ENCODE results near the gene NUDT22. TPM values are rescaled to one million over a fixed set of nuclear protein-coding genes. Genes with fewer than 3 reads are reported as not detected.

NUDT22 gene, protein sequence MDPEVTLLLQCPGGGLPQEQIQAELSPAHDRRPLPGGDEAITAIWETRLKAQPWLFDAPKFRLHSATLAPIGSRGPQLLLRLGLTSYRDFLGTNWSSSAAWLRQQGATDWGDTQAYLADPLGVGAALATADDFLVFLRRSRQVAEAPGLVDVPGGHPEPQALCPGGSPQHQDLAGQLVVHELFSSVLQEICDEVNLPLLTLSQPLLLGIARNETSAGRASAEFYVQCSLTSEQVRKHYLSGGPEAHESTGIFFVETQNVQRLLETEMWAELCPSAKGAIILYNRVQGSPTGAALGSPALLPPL
- total RNA-seq: 10 to 100 TPM; 83.8 to 84.1 TPM

DNA sequence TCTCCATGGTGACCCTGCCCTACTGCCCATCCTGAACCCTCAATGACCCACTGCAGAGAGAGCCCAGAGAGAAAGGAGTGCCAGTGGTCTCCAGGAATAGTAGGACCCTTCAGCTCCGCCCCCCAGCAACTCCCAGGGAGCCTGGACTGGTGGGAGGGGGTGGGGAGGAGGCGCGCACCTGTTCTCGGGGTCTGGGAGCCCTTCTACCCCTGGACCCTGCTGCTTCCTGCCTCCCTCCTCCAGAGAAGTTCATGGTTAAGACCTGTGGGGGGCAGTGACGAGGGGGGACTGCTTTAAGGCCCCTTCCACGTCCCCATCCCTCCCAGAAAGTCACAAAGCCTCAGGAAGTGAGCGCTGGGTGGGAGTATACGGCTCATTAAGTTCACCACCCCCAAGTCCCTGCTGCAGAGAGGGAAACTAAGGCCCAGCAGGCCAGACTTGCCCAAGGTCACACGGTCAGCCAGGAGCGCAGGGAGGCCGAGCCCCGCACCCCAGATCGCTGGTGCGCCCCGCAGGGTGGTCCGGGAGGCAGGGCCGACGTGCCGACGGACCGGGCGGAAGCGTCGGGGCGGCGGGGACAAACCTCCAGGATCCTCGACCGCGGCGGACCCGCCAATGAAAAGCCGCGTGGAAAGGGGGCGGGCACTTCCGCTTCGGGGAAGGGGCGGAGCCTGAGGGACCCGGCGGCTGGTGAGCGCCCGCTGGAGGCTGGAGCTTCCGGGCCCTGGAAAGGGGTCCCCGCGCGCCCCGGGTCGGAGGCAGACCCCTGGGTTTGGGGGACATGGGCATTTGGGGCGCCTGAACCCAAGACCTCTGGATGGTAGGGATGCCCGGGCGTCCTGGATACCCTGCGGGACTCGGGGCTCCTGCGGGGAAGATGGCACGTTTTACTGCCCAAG lies at the start of gene NUDT22, which contains the start of gene TRPT1:
NUDT22 (plus strand) TSS at position 667 of the 899 bp plus-strand sequence. CDS start 379 bp downstream, outside the sequence.
TRPT1 (minus strand) TSS at position 579 of the 899 bp plus-strand sequence; CDS start at position 253, 326 bp downstream.
- H3K27ac Mint-ChIP-seq: peak within 1 kb of the TSS; percentile 90
- ATAC-seq (peak; percentile 71), DNase-seq (peak; percentile 96)
- no peaks in the 10 kb centered on the region for H3K27me3 Mint-ChIP-seq
- no peaks in the 10 kb centered on the region for H3K9me3 Mint-ChIP-seq (ENCODE audit: low read depth)
- peak within 1 kb of the TSS; percentile 87 for H3K4me3 Mint-ChIP-seq
- peaks cover 35% of the 10 kb centered on the region for H3K4me1 Mint-ChIP-seq
- H3K36me3 Mint-ChIP-seq: peaks cover 6% of the 10 kb centered on the region
- CTCF ChIA-PET: interaction anchor here (0.8 to 3.4 kb wide), 17 partner anchors 11 to 1440 kb away, joined by 3 to 36 read pairs (median 6); partner anchors contain the start of genes CCDC88B, ESRRA, FERMT3 and FKBP2

DNA sequence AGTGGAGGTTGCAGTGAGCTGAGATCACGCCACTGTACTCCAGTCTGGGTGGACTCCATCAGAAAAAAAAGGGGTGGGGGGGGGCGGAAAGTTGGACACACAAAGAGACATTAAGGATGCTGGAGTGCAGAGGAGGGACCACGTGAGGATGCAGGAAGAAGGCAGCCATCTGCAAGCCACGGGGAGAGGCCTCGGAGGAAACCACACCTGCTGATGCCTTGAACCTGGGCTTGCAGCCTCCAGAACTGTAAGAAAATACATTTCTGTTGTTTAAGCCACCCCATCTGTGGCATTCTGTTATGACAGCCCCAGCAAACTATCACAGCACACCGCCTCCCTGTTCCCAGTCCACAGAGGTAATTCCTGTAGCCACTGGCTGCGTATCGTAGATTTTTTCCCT lies 49.3 kb upstream of the NUDT22 start:
- Mint-ChIP-seq H3K27me3 (no peaks in the 10 kb centered on the region), H3K4me1 (peaks cover 27% of the 10 kb centered on the region), H3K27ac (no peak overlapping the region), H3K9me3 (ENCODE audit: low read depth) (peaks cover 3% of the 10 kb centered on the region), H3K36me3 (peaks cover 7% of the 10 kb centered on the region), H3K4me3 (no peak overlapping the region)
- DNase-seq (no peak), ATAC-seq (no peak)
- CTCF ChIA-PET: interaction anchor here (0.6 to 1.6 kb wide), 4 partner anchors 9 to 312 kb away, joined by 3 to 4 read pairs (median 4); partner anchors contain the start of gene STIP1

DNA sequence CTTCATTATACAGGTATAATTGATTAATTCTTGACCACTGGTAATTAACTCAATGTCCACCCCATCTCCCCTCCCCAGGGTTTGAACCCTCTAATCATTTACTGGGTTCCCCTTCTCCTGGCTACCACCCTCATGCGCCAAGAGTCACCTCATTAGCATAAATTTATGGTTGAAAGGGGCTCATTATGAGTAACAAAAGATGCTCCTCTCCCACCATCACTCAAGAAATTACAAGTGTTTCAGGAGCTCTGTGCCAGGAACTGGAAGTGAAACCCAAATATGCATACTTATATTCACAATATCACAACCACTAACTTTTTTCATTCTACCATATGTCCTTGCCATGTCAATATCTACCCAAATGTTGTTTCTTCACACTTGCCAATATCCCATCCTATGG lies 47.9 kb upstream of the NUDT22 start:
- DNase-seq (no peak), ATAC-seq (no peak)
- Mint-ChIP-seq H3K4me3 (no peak overlapping the region), H3K27ac (no peak overlapping the region), H3K9me3 (ENCODE audit: low read depth) (peaks cover 3% of the 10 kb centered on the region), H3K4me1 (peaks cover 36% of the 10 kb centered on the region), H3K36me3 (peaks cover 9% of the 10 kb centered on the region), H3K27me3 (no peaks in the 10 kb centered on the region)
- CTCF ChIA-PET: interaction anchor here (1.6 kb wide), 1 partner anchor 178 kb away, joined by 4 read pairs; no protein-coding TSS in a partner anchor

DNA sequence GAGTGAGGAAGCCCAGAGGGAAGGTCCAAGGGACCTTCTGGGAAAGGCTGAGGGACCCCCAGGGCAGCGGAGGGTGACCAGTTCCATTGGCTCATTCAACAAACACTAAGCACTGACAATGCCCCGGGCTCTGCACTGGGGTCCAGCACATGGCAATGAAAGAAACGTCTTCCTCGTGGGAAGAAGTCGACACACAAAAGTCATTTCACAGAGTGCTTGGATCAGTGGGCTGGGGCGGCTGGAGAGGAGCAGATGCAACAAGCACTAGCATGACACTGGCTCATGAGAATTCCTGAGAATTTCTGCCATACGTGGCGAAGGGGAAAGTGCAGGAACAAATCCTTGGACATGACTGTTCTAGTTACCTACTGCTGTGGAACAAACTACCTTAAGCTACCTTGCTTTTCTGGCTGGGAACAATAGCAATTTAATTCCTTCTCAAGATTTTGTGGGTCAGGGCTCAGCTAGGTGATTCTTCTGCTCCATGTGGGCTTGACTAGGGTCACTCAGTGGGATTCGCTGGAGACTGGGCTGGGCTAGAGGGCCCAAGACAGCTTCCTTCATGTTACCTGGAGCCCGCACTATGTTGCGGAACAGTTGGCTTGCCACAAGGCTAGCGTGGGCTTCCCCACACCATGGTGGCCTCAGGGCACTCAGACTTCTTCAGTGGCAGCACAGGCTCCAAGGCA lies 47.0 kb upstream of the NUDT22 start:
- CTCF ChIA-PET: no interaction called here
- Mint-ChIP-seq H3K27ac (no peak overlapping the region), H3K36me3 (peaks cover 3% of the 10 kb centered on the region)

DNA sequence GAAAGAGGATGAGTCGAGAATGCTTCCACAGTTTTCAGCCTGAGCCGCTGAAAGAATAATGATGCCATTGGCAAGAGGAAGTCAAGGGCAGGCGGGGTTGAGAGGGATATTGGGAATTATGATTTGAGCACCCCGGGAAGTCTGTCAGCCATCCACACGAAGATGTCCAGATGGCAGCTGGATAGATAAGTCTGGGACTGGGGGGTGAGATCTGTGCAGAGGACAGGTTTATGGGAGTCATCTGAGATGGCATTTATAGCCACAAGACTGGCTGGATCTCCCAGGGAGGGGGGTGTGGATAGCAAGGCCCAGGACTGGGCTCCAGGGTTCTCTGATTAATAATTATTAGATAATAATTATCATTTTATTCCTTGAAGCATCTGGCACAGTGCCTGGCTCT lies 45.2 kb upstream of the NUDT22 start:
- Mint-ChIP-seq H3K27ac (no peak overlapping the region), H3K27me3 (no peaks in the 10 kb centered on the region), H3K4me3 (no peak overlapping the region), H3K36me3 (peaks cover 2% of the 10 kb centered on the region), H3K9me3 (ENCODE audit: low read depth) (no peaks in the 10 kb centered on the region), H3K4me1 (peaks cover 53% of the 10 kb centered on the region)
- CTCF ChIA-PET: interaction anchor here (1.2 to 1.8 kb wide), 2 partner anchors 24 to 181 kb away, joined by 3 to 4 read pairs; no protein-coding TSS in a partner anchor
- no peak for ATAC-seq
- no peak for DNase-seq

More for the DNA sequence above, 47.0 kb upstream of the NUDT22 start:
- H3K4me1 Mint-ChIP-seq: peaks cover 45% of the 10 kb centered on the region
- DNase-seq: no peak
- no peak overlapping the region for H3K4me3 Mint-ChIP-seq
- no peaks in the 10 kb centered on the region for H3K27me3 Mint-ChIP-seq
- no peak for ATAC-seq
- H3K9me3 Mint-ChIP-seq (ENCODE audit: low read depth): peaks cover 2% of the 10 kb centered on the region

DNA sequence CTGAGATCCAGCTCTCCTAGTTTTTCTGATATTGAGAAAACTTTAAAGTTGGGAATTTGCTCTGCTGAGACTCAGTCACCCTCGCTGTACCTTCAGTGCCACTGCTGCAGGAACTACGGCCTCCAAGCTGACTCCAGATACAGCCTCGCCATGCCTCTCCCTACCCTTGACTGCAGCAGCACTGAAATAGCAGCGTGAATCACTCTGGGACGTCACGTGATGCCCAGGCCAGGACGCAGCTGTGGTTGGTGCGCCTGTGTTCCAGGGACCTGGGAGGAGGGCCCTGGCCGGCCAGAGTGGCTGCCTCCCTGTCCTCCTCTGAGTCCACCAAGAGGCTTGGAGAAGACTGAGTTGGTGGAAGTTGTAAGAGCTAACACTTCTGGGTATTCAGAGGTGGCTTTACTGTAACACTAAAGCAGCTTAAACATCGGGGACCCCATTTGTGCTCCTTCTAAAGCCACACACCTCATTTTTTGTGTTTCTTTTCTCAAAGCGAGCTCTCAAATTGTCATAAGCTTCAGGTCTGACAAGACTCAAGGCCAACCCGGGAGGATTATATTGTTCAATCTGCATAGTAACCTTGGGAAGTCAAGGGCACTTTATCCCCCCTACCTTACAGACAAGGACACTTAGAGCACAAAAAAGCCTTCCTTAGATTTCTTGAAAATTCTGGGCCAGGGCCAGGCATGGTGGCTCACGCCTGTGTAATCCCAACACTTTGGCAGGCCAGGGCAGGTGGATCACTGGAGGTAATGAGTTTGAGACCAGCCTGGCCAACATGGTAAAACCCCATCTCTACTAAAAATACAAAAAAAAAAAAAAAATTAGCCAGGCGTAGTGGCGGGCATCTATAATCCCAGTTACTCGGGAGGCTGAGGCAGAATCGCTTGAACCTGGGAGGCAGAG lies 44.3 kb upstream of the NUDT22 start:
- H3K4me1 Mint-ChIP-seq: peaks cover 51% of the 10 kb centered on the region
- no peaks in the 10 kb centered on the region for H3K9me3 Mint-ChIP-seq (ENCODE audit: low read depth)
- CTCF ChIA-PET: interaction anchor here (0.9 to 1.8 kb wide), 4 partner anchors 23 to 182 kb away, joined by 3 to 4 read pairs (median 4); partner anchors contain the start of gene FERMT3
- H3K27ac Mint-ChIP-seq: peak overlapping the region; percentile 31
- DNase-seq (peak; percentile 68), ATAC-seq (no peak)
- H3K4me3 Mint-ChIP-seq: no peak overlapping the region
- H3K36me3 Mint-ChIP-seq: peaks cover 3% of the 10 kb centered on the region
- H3K27me3 Mint-ChIP-seq: no peaks in the 10 kb centered on the region

DNA sequence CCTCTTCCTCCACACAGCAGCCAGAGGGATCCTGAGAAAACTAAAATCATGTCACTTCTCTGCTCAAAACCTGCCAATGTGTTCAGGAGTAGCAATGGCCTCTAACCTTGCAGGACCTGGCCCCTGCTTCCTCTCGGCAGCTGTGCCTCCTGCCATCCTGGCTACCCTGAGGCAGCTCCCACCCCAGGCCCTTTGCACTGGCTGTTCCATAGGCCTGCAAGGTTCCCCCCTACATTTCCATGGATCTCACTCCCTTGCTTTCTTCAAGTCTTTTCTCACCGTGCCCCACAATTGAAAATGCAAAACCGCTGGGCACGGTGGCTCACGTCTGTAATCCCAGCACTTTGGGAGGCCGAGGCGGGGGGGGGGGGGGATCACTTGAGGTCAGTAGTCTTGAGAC lies 42.2 kb upstream of the NUDT22 start:
- Mint-ChIP-seq H3K27ac (no peak overlapping the region), H3K9me3 (ENCODE audit: low read depth) (no peaks in the 10 kb centered on the region), H3K4me3 (no peak overlapping the region), H3K4me1 (peaks cover 43% of the 10 kb centered on the region), H3K36me3 (peaks cover 8% of the 10 kb centered on the region), H3K27me3 (no peaks in the 10 kb centered on the region)
- ATAC-seq (no peak), DNase-seq (no peak)
- CTCF ChIA-PET: interaction anchor here (1.4 to 11.0 kb wide), 3 partner anchors 18 to 34 kb away, joined by 5 to 126 read pairs (median 7); partner anchors contain the start of genes FERMT3 and MACROD1

DNA sequence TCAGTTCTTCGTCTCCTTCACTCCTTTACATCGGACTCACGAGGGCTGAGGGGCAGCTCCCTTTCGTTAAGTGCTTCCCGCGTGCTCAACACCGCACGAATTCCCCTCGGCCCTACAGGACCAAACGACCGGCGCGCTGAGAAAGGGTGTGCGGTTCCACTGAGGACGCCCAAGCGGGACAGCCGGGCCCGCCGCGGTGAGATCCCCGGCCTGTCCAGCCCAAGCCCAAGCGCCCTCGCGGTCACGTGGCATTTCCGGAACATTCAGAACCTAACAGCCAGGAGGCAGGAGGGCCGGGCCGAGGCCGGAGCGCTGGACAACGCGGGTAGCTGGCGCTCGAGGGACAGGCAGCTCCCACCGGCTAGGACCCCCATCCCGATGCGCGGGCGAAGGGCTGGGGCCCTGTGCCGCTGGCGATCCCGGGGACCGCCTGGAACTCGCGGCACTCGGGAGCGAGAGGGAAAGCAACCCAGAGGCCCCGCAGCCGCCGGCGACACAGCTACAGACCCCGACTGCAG lies 40.8 kb upstream of the NUDT22 start:
- Mint-ChIP-seq H3K36me3 (peaks cover 14% of the 10 kb centered on the region), H3K27me3 (no peaks in the 10 kb centered on the region), H3K4me3 (no peak overlapping the region), H3K9me3 (ENCODE audit: low read depth) (no peaks in the 10 kb centered on the region), H3K27ac (peak overlapping the region; percentile 96), H3K4me1 (peaks cover 49% of the 10 kb centered on the region)
- ATAC-seq (peak; percentile 1), DNase-seq (no peak)
- CTCF ChIA-PET: interaction anchor here (0.6 to 11.0 kb wide), 18 partner anchors 9 to 239 kb away, joined by 3 to 126 read pairs (median 5); partner anchors contain the start of genes CATSPERZ, FERMT3, FKBP2 and MACROD1

DNA sequence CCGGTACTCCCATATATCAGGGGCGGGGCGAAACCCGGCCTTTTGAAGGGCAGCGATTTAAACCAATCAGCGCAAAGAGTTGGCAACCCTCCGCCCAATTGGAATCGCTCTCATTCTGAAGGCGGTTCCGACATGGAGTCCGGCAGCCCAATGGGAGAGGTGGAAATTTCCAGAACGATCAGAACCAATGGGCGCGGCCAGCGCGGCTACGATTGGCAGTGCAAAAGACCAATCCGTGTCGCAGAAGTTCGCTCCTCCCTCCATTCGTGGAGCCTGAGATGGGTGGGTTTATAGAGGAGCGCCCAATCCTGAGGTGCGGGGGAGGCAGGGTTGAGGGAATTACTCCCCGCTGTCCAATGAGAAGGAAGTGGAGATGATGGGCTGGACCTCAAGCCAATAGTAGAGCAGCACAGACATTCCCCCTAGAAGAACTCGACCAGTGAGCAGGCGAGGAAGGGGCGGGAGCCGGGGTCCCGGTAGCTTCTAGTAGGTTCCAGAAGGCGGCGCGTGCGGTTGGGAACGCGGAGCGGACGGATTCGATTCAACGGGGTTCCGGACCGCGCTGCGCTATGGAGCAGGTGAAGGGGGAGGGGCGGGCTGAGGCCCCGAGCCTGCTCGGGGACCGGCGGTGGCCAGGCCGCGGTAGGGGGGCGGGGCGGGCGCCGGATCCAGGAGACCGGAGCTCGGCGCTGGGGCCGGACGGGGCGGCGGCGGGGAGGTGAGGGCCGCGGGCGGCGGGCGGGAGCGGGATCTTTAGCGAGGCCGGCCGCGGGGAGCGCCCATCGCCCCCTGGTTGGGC lies 40.2 kb upstream of the NUDT22 start, which contains the start of gene STIP1:
STIP1 (plus strand) TSS at position 479 of the 799 bp plus-strand sequence; CDS start at position 570, 91 bp downstream.
- peak; percentile 93 for ATAC-seq
- CTCF ChIA-PET: interaction anchor here (0.6 to 11.0 kb wide), 18 partner anchors 10 to 240 kb away, joined by 3 to 126 read pairs (median 4); partner anchors contain the start of genes CATSPERZ, FERMT3, FKBP2 and NUDT22

DNA sequence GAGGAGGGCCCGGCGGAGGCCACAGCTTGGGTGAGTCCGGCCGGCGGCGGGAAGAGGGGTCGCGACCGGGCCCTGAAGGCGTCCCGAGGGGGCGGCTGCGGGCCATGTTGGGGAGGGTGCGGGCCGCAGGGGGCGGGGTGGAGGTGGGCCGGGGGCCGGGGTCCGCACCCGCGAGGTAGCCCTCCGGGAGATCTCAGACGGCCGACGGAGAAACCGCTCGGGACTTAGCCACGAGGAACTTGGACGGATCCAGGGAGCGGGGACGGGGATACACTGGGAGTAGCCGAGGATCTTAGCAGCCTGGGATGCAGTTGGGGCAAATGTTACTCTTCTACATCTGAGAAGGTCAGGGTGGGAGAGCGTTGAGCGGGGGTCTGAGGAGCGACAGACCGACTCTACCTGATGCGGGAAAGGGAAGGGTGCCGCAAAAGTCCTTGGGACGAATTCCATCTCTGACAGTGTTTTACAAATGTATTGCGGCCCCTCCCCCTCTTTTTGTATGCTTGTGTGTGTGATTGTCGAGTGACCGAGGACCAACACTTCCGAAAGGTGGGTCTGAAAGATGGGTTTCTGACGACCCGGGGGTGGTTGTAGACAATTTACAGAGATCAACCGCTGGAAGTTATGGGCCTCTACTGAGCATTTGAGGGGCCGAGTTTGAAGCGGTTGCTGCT lies 39.4 kb upstream of the NUDT22 start:
- ATAC-seq (no peak), DNase-seq (peak; percentile 81)
- Mint-ChIP-seq H3K27me3 (no peaks in the 10 kb centered on the region), H3K27ac (no peak overlapping the region), H3K9me3 (ENCODE audit: low read depth) (no peaks in the 10 kb centered on the region), H3K36me3 (peaks cover 17% of the 10 kb centered on the region), H3K4me3 (no peak overlapping the region), H3K4me1 (peaks cover 47% of the 10 kb centered on the region)
- CTCF ChIA-PET: interaction anchor here (0.9 to 11.0 kb wide), 16 partner anchors 11 to 173 kb away, joined by 3 to 126 read pairs (median 4); partner anchors contain the start of genes CATSPERZ, FERMT3, NUDT22 and TRPT1

More for the DNA sequence above, 40.2 kb upstream of the NUDT22 start, which contains the start of gene STIP1:
- peak; percentile 100 for DNase-seq
- Mint-ChIP-seq H3K4me1 (peaks cover 53% of the 10 kb centered on the region), H3K4me3 (no peak within 1 kb of the TSS), H3K27me3 (no peaks in the 10 kb centered on the region), H3K9me3 (ENCODE audit: low read depth) (no peaks in the 10 kb centered on the region), H3K27ac (peak within 1 kb of the TSS; percentile 96), H3K36me3 (peaks cover 17% of the 10 kb centered on the region)
